ENCODE results near the gene KCNN3.

KCNN3 gene

GRCh38 chr1:154794608-154795007 is 75.5 kb downstream of the KCNN3 start:
- DNase-seq (ENCODE audit: low read depth in 4 of 4, low spot score in 1 of 4), result no peak

- no peak for DNase-seq (ENCODE audit: low read depth in 4 of 4, low spot score in 1 of 4)
Measured at GRCh38 chr1:154793685-154794084, 76.4 kb downstream of the KCNN3 start.

- DNase-seq (ENCODE audit: low read depth in 4 of 4, low spot score in 1 of 4), result no peak
Measured at GRCh38 chr1:154792899-154793298, 77.2 kb downstream of the KCNN3 start.

GRCh38 chr1:154791292-154792166 is 78.6 kb downstream of the KCNN3 start:
- peak; percentile 27 to 64 (median 46) for DNase-seq (ENCODE audit: low read depth in 4 of 4, low spot score in 1 of 4)

- DNase-seq (ENCODE audit: low read depth in 4 of 4, low spot score in 1 of 4), result no peak
Measured at GRCh38 chr1:154788886-154789285, 81.2 kb downstream of the KCNN3 start.

GRCh38 chr1:154788110-154788870 is 81.8 kb downstream of the KCNN3 start:
- no peak for DNase-seq (ENCODE audit: low read depth in 4 of 4, low spot score in 1 of 4)

- no peak for DNase-seq (ENCODE audit: low read depth in 4 of 4, low spot score in 1 of 4)
Measured at GRCh38 chr1:154786804-154787570, 83.1 kb downstream of the KCNN3 start.

GRCh38 chr1:154784924-154785531 is 85.1 kb downstream of the KCNN3 start:
- DNase-seq (ENCODE audit: low read depth in 4 of 4, low spot score in 1 of 4), result peak in 1 of 4 experiments; percentile 25

- DNase-seq (ENCODE audit: low read depth in 4 of 4, low spot score in 1 of 4), result no peak
Measured at GRCh38 chr1:154784416-154784815, 85.7 kb downstream of the KCNN3 start.

- no peak for DNase-seq (ENCODE audit: low read depth in 4 of 4, low spot score in 1 of 4)
Measured at GRCh38 chr1:154783976-154784375, 86.1 kb downstream of the KCNN3 start.

- no peak for DNase-seq (ENCODE audit: low read depth in 4 of 4, low spot score in 1 of 4)
Measured at GRCh38 chr1:154780541-154780940, 89.5 kb downstream of the KCNN3 start.

- DNase-seq (ENCODE audit: low read depth in 4 of 4, low spot score in 1 of 4), result no peak
Measured at GRCh38 chr1:154779551-154780189, 90.4 kb downstream of the KCNN3 start.

GRCh38 chr1:154778944-154779343 is 91.1 kb downstream of the KCNN3 start:
- DNase-seq (ENCODE audit: low read depth in 4 of 4, low spot score in 1 of 4), result no peak

- DNase-seq (ENCODE audit: low read depth in 4 of 4, low spot score in 1 of 4), result no peak
Measured at GRCh38 chr1:154778275-154778674, 91.8 kb downstream of the KCNN3 start.

- DNase-seq (ENCODE audit: low read depth in 4 of 4, low spot score in 1 of 4), result no peak
Measured at GRCh38 chr1:154777781-154778180, 92.3 kb downstream of the KCNN3 start.

- no peak for DNase-seq (ENCODE audit: low read depth in 4 of 4, low spot score in 1 of 4)
Measured at GRCh38 chr1:154777154-154777553, 92.9 kb downstream of the KCNN3 start.

GRCh38 chr1:154775621-154776605 is 94.2 kb downstream of the KCNN3 start:
- DNase-seq (ENCODE audit: low read depth in 4 of 4, low spot score in 1 of 4), result no peak

- DNase-seq (ENCODE audit: low read depth in 4 of 4, low spot score in 1 of 4), result no peak
Measured at GRCh38 chr1:154774175-154774855, 95.8 kb downstream of the KCNN3 start.

GRCh38 chr1:154773551-154773950 is 96.5 kb downstream of the KCNN3 start:
- no peak for DNase-seq (ENCODE audit: low read depth in 4 of 4, low spot score in 1 of 4)
